Central memory CD8-positive, alpha-beta T cell (primary cell): Measurements from ENCODE around the gene STK39.

Source experiments
- ATAC-seq: fragments of 150-1000 bp; cut with Tn5 transposase; replicated peaks from 2 replicates; pipeline ENCODE4 v1.10.0; 2022; ENCODE audit warnings: mild to moderate bottlenecking, moderate FRiP score, moderate number of reproducible peaks; ENCODE audit not compliant: poor library complexity, severe bottlenecking; ENCODE audit errors: extremely low read depth
- DNase-seq, 2 donors: peaks; one replicate each; pipeline ENCODE4 v3.0.0; 2021; ENCODE audit warnings: low spot score in 2 of 2
- H3K27ac Mint-ChIP-seq: one replicate; pipeline ENCODE4 v1.8.0; 2022; ENCODE audit warnings: low read depth, mild to moderate bottlenecking, moderate library complexity, mixed read lengths
- H3K27me3 Mint-ChIP-seq: one replicate; pipeline ENCODE4 v1.8.0; 2022; ENCODE audit warnings: mixed read lengths
- H3K36me3 Mint-ChIP-seq: one replicate; pipeline ENCODE4 v1.8.0; 2022; ENCODE audit warnings: mild to moderate bottlenecking, moderate library complexity, mixed read lengths; ENCODE audit not compliant: insufficient read depth
- H3K4me1 Mint-ChIP-seq: one replicate; pipeline ENCODE4 v1.8.0; 2022; ENCODE audit warnings: mixed read lengths
- H3K4me3 Mint-ChIP-seq: one replicate; pipeline ENCODE4 v1.8.0; 2022; ENCODE audit warnings: mild to moderate bottlenecking, moderate library complexity, mixed read lengths
- H3K9me3 Mint-ChIP-seq: one replicate; pipeline ENCODE4 v1.8.0; 2022; ENCODE audit warnings: mixed read lengths

The STK39 gene

DNA sequence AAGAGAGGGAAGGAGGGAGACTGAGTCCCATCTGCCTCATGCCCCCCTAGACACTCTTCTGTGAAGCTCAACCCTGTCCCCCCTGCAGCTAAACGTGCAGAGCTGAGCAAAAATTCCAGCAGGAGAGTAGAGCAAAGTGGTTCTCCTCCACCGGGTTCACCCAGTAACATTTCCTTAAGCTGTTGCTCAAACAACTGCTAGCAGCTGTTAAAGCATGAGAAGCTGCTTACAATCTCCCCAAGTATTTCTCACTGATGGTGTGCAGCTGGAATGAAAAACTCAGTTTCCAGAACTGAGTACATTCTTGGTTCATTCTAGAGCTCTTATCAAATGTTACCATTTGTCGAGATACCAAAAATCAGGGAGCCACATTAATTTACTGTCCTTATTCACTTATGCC, 92.3 kb downstream of the STK39 start:
- Mint-ChIP-seq H3K4me3 (no peak overlapping the region), H3K4me1 (peaks cover 47% of the 10 kb centered on the region), H3K27me3 (no peaks in the 10 kb centered on the region), H3K9me3 (no peaks in the 10 kb centered on the region), H3K27ac (peak overlapping the region; percentile 6), H3K36me3 (peaks cover 13% of the 10 kb centered on the region)
- no peak for DNase-seq
- no peak for ATAC-seq

GRCh38 chr2:168152902-168153530, 94.4 kb downstream of the STK39 start:
- DNase-seq (no peak), ATAC-seq (no peak)
- no peaks in the 10 kb centered on the region for H3K9me3 Mint-ChIP-seq
- H3K4me1 Mint-ChIP-seq, result peaks cover 50% of the 10 kb centered on the region
- peak overlapping the region; percentile 2 for H3K27ac Mint-ChIP-seq
- H3K4me3 Mint-ChIP-seq, result no peak overlapping the region
- H3K27me3 Mint-ChIP-seq, result no peaks in the 10 kb centered on the region
- H3K36me3 Mint-ChIP-seq, result peaks cover 15% of the 10 kb centered on the region

GRCh38 chr2:168149986-168150385, 97.4 kb downstream of the STK39 start:
- Mint-ChIP-seq H3K27ac (no peak overlapping the region), H3K4me1 (peaks cover 41% of the 10 kb centered on the region), H3K4me3 (no peak overlapping the region), H3K9me3 (no peaks in the 10 kb centered on the region), H3K27me3 (no peaks in the 10 kb centered on the region), H3K36me3 (peaks cover 8% of the 10 kb centered on the region)
- DNase-seq (no peak), ATAC-seq (no peak)

DNA sequence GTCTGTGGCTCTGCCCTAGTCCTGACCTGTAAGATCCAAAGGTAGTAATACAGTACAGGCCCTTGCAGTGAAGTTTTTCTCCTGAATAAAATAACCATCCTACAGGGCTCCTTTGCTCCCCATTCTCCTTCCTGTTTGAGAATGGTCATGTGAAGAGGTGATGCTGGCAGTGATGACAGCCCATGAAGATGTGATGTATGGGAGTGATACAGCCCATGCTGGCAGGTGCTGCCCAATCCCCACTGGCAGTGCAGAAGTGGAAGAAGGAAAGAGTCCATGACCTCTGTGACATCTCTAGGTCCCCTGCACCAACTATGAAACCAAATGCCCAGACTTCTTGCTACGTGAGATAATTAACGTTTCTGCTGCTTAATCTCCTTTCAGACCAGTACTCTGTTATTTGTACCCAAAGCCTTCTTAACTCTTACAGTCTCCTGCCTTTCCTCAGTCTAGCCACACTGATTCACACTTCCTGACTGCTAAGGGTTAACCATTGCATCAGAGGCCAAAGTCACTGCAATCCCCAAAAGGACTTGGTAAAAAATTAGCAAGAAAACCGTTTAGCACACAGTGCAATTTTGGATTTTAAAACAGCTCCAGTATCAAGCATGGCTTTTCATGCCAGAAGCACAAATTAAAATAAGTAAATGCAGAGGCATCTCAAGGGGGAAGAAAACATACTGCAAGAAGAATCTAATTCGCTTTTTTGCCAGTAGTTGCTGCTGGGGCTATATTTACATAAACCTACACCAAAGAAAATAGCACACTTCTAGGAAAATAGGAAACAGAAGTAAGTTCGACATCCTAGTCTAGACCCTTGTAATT, 98.0 kb downstream of the STK39 start:
- Mint-ChIP-seq H3K4me1 (peaks cover 46% of the 10 kb centered on the region), H3K9me3 (no peaks in the 10 kb centered on the region), H3K4me3 (no peak overlapping the region), H3K27me3 (no peaks in the 10 kb centered on the region), H3K27ac (no peak overlapping the region), H3K36me3 (peaks cover 8% of the 10 kb centered on the region)
- ATAC-seq (no peak), DNase-seq (no peak)

GRCh38 chr2:168147830-168148794, 99.3 kb downstream of the STK39 start:
- DNase-seq, result no peak
- H3K36me3 Mint-ChIP-seq, result peaks cover 6% of the 10 kb centered on the region
- H3K27ac Mint-ChIP-seq, result no peak overlapping the region
- H3K27me3 Mint-ChIP-seq, result no peaks in the 10 kb centered on the region
- H3K4me3 Mint-ChIP-seq, result no peak overlapping the region
- H3K4me1 Mint-ChIP-seq, result peaks cover 47% of the 10 kb centered on the region
- ATAC-seq, result no peak
- H3K9me3 Mint-ChIP-seq, result no peaks in the 10 kb centered on the region

- Mint-ChIP-seq H3K9me3 (no peaks in the 10 kb centered on the region), H3K27me3 (no peaks in the 10 kb centered on the region), H3K4me1 (peaks cover 46% of the 10 kb centered on the region), H3K27ac (no peak overlapping the region), H3K4me3 (no peak overlapping the region), H3K36me3 (peaks cover 8% of the 10 kb centered on the region)
- ATAC-seq (no peak), DNase-seq (no peak)
Measured at GRCh38 chr2:168146892-168147810, 100.2 kb downstream of the STK39 start.

- no peak for ATAC-seq
- Mint-ChIP-seq H3K27ac (no peak overlapping the region), H3K4me3 (no peak overlapping the region)
Measured at GRCh38 chr2:168145426-168146310, 101.7 kb downstream of the STK39 start.

DNA sequence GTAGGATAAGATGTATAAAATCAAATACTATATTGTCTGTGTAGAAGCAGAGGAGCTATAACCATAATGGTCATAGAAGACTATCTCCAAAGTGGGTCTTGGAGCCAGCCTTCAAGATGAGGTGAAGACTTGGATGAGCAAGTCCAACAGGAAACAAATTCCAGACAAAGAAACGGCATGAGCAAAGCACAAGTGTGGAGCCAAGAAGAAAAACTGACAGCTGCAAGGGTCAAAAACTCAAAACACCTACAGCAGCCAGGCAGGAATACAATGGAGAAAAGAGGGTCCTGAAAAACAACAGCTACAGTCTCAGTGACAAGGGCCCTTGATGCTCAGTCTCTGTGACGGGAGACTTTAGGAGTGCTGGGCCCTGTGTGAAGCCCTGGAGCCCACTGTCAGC, 102.4 kb downstream of the STK39 start:
- Mint-ChIP-seq H3K36me3 (peaks cover 8% of the 10 kb centered on the region), H3K27ac (no peak overlapping the region), H3K27me3 (no peaks in the 10 kb centered on the region), H3K4me1 (peaks cover 35% of the 10 kb centered on the region), H3K9me3 (no peaks in the 10 kb centered on the region), H3K4me3 (no peak overlapping the region)
- ATAC-seq (no peak), DNase-seq (no peak)

More at GRCh38 chr2:168145426-168146310, 101.7 kb downstream of the STK39 start:
- Mint-ChIP-seq H3K9me3 (no peaks in the 10 kb centered on the region), H3K4me1 (peaks cover 40% of the 10 kb centered on the region), H3K36me3 (peaks cover 8% of the 10 kb centered on the region), H3K27me3 (no peaks in the 10 kb centered on the region)
- DNase-seq, result no peak

- ATAC-seq (no peak), DNase-seq (no peak)
- H3K4me3 Mint-ChIP-seq, result no peak overlapping the region
- H3K27ac Mint-ChIP-seq, result no peak overlapping the region
- H3K36me3 Mint-ChIP-seq, result peaks cover 7% of the 10 kb centered on the region
- peaks cover 28% of the 10 kb centered on the region for H3K4me1 Mint-ChIP-seq
- H3K27me3 Mint-ChIP-seq, result no peaks in the 10 kb centered on the region
- H3K9me3 Mint-ChIP-seq, result no peaks in the 10 kb centered on the region
Measured at GRCh38 chr2:168143813-168144212, 103.6 kb downstream of the STK39 start.

DNA sequence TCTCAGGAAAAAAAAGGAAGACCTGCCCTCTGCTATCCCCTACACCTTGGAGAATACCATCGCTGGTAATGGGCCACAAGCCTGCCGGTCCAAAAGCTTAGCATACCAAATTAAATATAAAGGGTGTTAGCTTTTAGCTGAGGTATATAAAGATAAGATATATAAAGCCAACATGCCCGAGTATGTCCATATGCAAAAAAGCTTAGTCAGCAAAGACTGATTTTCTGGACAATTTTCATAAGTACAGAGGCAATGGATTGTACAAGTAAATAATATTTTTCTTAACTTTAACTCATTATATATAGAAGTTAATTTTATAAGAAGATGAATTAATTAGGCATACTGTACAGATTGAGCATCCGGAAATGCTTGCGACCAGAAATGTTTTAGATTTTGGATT, 106.5 kb downstream of the STK39 start:
- Mint-ChIP-seq H3K36me3 (peaks cover 17% of the 10 kb centered on the region), H3K4me3 (no peak overlapping the region), H3K27me3 (no peaks in the 10 kb centered on the region), H3K4me1 (peaks cover 41% of the 10 kb centered on the region), H3K9me3 (no peaks in the 10 kb centered on the region), H3K27ac (no peak overlapping the region)
- no peak for DNase-seq
- no peak for ATAC-seq

DNA sequence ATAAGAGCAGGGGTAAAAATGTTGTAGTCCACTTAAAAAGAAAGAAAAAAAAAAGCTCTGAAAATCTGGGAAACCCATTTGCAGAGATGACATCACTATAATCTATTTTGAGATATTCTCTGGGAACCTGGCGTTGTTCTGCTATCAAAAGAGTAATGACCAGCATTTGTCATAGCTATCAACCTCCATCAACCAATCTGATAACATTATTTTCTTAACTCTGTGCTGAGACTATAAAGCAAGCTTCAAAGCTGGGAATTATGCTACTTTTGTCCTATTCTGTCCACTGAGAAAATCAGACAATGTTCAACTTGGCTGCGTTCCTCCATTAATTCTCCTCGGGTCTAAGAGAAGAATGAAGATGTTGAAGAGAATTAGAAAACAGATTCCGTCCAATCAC, 107.5 kb downstream of the STK39 start:
- no peaks in the 10 kb centered on the region for H3K27me3 Mint-ChIP-seq
- peaks cover 43% of the 10 kb centered on the region for H3K4me1 Mint-ChIP-seq
- H3K36me3 Mint-ChIP-seq, result peaks cover 23% of the 10 kb centered on the region
- H3K27ac Mint-ChIP-seq, result no peak overlapping the region
- no peak overlapping the region for H3K4me3 Mint-ChIP-seq
- ATAC-seq (no peak), DNase-seq (no peak)
- H3K9me3 Mint-ChIP-seq, result no peaks in the 10 kb centered on the region
